Prostate gland (tissue), 2 donors: ENCODE measurements around the gene IRGQ. TPM values are rescaled to one million over a fixed set of nuclear protein-coding genes. Genes with fewer than 3 reads are reported as not detected.

ENCODE experiments used
- DNase-seq: peaks from one replicate; pipeline ENCODE4 v3.0.0-alpha.2; 2019; ENCODE audit warnings: low spot score
- H3K27ac ChIP-seq, 2 donors: fragments of 200-600 bp; sonication (generic); 2 replicates each; pipeline ENCODE4 v1.5.1; 2017 to 2019
- H3K27me3 ChIP-seq: fragments of 200-600 bp; sonication (generic); replicated peaks from 2 replicates; pipeline ENCODE4 v1.5.1; 2019; ENCODE audit not compliant: insufficient read depth
- H3K36me3 ChIP-seq, 2 donors: fragments of 200-600 bp; sonication (generic); 1 replicate in 1 of 2; 2 replicates in 1 of 2; pipeline versions ENCODE4 v1.5.1 to v1.8.1; 2017 to 2019
- H3K4me1 ChIP-seq: fragments of 200-600 bp; sonication (generic); replicated peaks from 2 replicates; pipeline ENCODE4 v1.5.1; 2019
- H3K4me3 ChIP-seq, 2 donors: fragments of 200-600 bp; sonication (generic); 2 replicates each; pipeline ENCODE4 v1.5.1; 2017 to 2019
- H3K9me3 ChIP-seq: fragments of 200-600 bp; sonication (generic); 2 replicates; pipeline ENCODE4 v1.5.1; 2017
- POLR2A ChIP-seq: fragments of 450-650 bp; IDR thresholded peaks from one replicate; pipeline ENCODE4 v1.6.1; 2016; ENCODE audit warnings: antibody characterized with exemption, mild to moderate bottlenecking
- POLR2AphosphoS5 ChIP-seq: sonication (generic); formaldehyde crosslinking; IDR thresholded peaks from one replicate; pipeline ENCODE4 v1.6.1; 2017; ENCODE audit warnings: antibody characterized with exemption
- WGBS: methylation state at CpG from one replicate; pipeline ENCODE4 v1.1.5; 2018; 5-methylcytosine and 5-hydroxymethylcytosine counted together
- intact Hi-C: fragments of 100-400 bp; cut with DNase I; formaldehyde crosslinking; loops from one replicate; pipeline ENCODE4 v1.14.2; 2022
- total RNA-seq, 2 donors: library from RNA; depleted of rRNA; stranded (reverse); fragments of >200 nt; gene quantifications; one replicate each; pipeline ENCODE4 v1.1.0, GENCODE V29; 2016
- TF ChIP-seq, protein P1 (sequence below), 4 experiments: fragments of 200-600 bp in 2 of 4; fragments of 450-650 bp in 2 of 4; sonication (generic) in 2 of 4; IDR thresholded peaks; 1 replicate in 3 of 4; 2 replicates in 1 of 4; pipeline ENCODE4 v1.5.1; 2016 to 2019; ENCODE audit warnings: antibody characterized with exemption in 4 of 4, mild to moderate bottlenecking in 2 of 4, moderate library complexity in 2 of 4

IRGQ gene
- total RNA-seq, 2 donors from 2014 or later = 28.3 to 30.4 TPM

- intact Hi-C loops = loop anchor here (1.0 to 5.0 kb wide), 2 partner anchors 22 to 37 kb away; partner anchors contain the start of genes IRGQ and ZNF576
- no peak for DNase-seq
- WGBS = 22% methylated on average over 12 of the region's 12 CpGs
- Histone ChIP-seq H3K9me3 (no peaks in the 10 kb centered on the region), H3K36me3 (no peaks in the 10 kb centered on the region), H3K27ac (peak overlapping the region; percentile 75 to 77), H3K4me3 (peak overlapping the region; percentile 65 to 71), H3K27me3 (no peaks in the 10 kb centered on the region), H3K4me1 (no peaks in the 10 kb centered on the region)
- no peak for TF ChIP-seq POLR2AphosphoS5
- TF ChIP-seq, protein P1, sequence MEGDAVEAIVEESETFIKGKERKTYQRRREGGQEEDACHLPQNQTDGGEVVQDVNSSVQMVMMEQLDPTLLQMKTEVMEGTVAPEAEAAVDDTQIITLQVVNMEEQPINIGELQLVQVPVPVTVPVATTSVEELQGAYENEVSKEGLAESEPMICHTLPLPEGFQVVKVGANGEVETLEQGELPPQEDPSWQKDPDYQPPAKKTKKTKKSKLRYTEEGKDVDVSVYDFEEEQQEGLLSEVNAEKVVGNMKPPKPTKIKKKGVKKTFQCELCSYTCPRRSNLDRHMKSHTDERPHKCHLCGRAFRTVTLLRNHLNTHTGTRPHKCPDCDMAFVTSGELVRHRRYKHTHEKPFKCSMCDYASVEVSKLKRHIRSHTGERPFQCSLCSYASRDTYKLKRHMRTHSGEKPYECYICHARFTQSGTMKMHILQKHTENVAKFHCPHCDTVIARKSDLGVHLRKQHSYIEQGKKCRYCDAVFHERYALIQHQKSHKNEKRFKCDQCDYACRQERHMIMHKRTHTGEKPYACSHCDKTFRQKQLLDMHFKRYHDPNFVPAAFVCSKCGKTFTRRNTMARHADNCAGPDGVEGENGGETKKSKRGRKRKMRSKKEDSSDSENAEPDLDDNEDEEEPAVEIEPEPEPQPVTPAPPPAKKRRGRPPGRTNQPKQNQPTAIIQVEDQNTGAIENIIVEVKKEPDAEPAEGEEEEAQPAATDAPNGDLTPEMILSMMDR (IDR thresholded peaks at IDR 0.05) = no peak
- TF ChIP-seq POLR2A = no peak
These were observed 21.3 kb downstream of the IRGQ start for GRCh38 chr19:43574424-43575155.

GRCh38 chr19:43572171-43572588, 23.8 kb downstream of the IRGQ start:
- Histone ChIP-seq H3K27ac (no peak overlapping the region), H3K4me1 (no peaks in the 10 kb centered on the region), H3K9me3 (no peaks in the 10 kb centered on the region), H3K4me3 (no peak overlapping the region), H3K36me3 (no peaks in the 10 kb centered on the region), H3K27me3 (no peaks in the 10 kb centered on the region)
- intact Hi-C loops = no loop called here
- DNase-seq = no peak
- TF ChIP-seq, protein P1 (IDR thresholded peaks at IDR 0.05) = no peak
- TF ChIP-seq POLR2AphosphoS5 (no peak), POLR2A (no peak)
- 52% methylated on average over 3 of the region's 3 CpGs for WGBS

DNA sequence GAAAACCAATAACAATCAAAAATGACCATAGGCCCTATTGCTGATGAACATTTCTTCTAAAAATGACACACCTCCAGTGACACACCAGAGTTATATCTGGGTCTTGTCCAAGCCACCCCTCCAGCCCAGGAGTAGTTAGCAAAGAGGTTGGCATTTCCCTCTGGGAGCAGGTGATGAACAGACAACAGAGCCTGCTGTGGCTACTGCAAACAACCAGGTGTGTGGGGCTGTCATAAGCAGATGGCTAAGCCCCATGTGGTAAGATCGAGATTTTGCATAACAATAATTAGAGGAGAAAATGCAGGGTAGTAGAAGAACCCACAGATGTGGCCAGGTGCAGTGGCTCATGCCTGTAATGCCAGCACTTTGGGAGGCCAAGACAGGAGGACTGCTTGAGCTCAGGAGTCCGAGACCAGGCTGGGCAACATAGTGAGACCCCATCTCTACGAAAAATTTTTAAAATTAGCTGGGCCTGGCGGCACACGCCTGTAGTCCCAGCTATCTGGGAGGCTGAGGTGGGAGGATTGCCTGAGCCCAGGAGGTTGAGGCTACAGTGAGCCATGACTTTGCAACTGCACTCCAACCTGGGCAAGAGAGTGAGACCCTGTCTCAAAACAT, 25.7 kb downstream of the IRGQ start:
- Histone ChIP-seq H3K4me3 (no peak overlapping the region), H3K4me1 (no peaks in the 10 kb centered on the region), H3K27me3 (no peaks in the 10 kb centered on the region), H3K9me3 (no peaks in the 10 kb centered on the region), H3K27ac (no peak overlapping the region), H3K36me3 (no peaks in the 10 kb centered on the region)
- TF ChIP-seq POLR2A = no peak
- TF ChIP-seq POLR2AphosphoS5 = no peak
- TF ChIP-seq, protein P1 (IDR thresholded peaks at IDR 0.05) = no peak
- no peak for DNase-seq
- intact Hi-C loops = no loop called here
- WGBS = 89% methylated on average over 5 of the region's 5 CpGs

DNA sequence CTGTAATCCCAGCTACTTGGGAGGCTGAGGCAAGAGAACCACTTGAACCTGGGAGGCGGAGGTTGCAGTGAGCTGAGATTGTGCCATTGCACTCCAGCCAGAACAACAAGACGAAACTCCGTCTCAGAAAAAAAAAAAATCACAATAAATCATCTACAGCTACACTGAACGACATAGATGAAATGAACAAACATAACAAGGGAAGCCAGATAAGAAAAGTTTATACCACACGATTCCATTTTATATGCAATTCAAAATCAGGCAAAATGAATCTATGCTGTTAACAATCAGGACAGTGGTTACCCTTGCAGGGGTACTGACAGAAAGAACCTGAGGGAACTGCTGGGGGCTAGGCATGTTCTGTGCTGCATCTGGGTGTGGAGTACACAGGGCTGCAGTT, 26.3 kb downstream of the IRGQ start:
- Histone ChIP-seq H3K4me1 (no peaks in the 10 kb centered on the region), H3K36me3 (no peaks in the 10 kb centered on the region), H3K27me3 (no peaks in the 10 kb centered on the region), H3K4me3 (no peak overlapping the region), H3K27ac (no peak overlapping the region), H3K9me3 (no peaks in the 10 kb centered on the region)
- no peak for DNase-seq
- WGBS = 82% methylated on average over 5 of the region's 5 CpGs
- TF ChIP-seq, protein P1 (IDR thresholded peaks at IDR 0.05) = no peak
- no peak for TF ChIP-seq POLR2A
- no peak for TF ChIP-seq POLR2AphosphoS5
- intact Hi-C loops = no loop called here
